Right atrium auricular region (tissue), 2 donors: ENCODE results near the gene OLFML2A. TPM values are rescaled to one million over a fixed set of nuclear protein-coding genes. Genes with fewer than 3 reads are reported as not detected.
A peak's percentile ranks its signal among the peaks of the same experiment; 100 is the strongest.
"Not testable (repeated sequence)": the region's sequence is repeated elsewhere in the genome, so short reads cannot be mapped to it uniquely, and the experiment has no call there.

Experiments
- DNase-seq: peaks from one replicate; pipeline ENCODE4 v3.0.0-alpha.2; 2019; ENCODE audit warnings: low spot score
- H3K27ac ChIP-seq, 2 donors: fragments of 200-600 bp; sonication (generic); 1 replicate in 1 of 2; 2 replicates in 1 of 2; pipeline ENCODE4 v1.5.1; 2016 to 2019
- H3K27me3 ChIP-seq, 2 donors: fragments of 200-600 bp; sonication (generic); one replicate each; pipeline versions ENCODE4 v1.5.1 to v1.6.0; 2017 to 2019
- H3K36me3 ChIP-seq: fragments of 200-600 bp; sonication (generic); one replicate; pipeline ENCODE4 v1.5.1; 2016
- H3K4me1 ChIP-seq, 2 donors: fragments of 200-600 bp; sonication (generic); one replicate each; pipeline versions ENCODE4 v1.5.1 to v1.6.0; 2017 to 2019
- H3K4me3 ChIP-seq, 2 donors: fragments of 200-600 bp; sonication (generic); 1 replicate in 1 of 2; 2 replicates in 1 of 2; pipeline ENCODE4 v1.5.1; 2017 to 2019; ENCODE audit warnings: mild to moderate bottlenecking in 1 of 2, moderate library complexity in 1 of 2
- H3K9me3 ChIP-seq, 2 donors: fragments of 200-600 bp; sonication (generic); one replicate each; pipeline ENCODE4 v1.5.1; 2019
- CTCF ChIP-seq, 2 donors: fragments of 200-600 bp; sonication (generic); IDR thresholded peaks; one replicate each; pipeline ENCODE4 v1.5.1; 2019; ENCODE audit warnings: antibody characterized with exemption in 2 of 2
- total RNA-seq, 2 donors: library from RNA; depleted of rRNA; stranded (reverse); fragments of >200 nt; gene quantifications; one replicate each; pipeline ENCODE4 v1.1.0, GENCODE V29; 2016

Gene OLFML2A
- total RNA-seq, 2 donors from 2014 or later: 41.2 to 53.2 TPM

GRCh38 chr9:124840300-124840833, 63.4 kb downstream of the OLFML2A start:
- Histone ChIP-seq H3K4me1 (peaks cover 2 to 16% of the 10 kb centered on the region in 2 donors), H3K9me3 (no peaks in the 10 kb centered on the region), H3K27me3 (no peaks in the 10 kb centered on the region), H3K27ac (no peak overlapping the region), H3K4me3 (no peak overlapping the region), H3K36me3 (no peaks in the 10 kb centered on the region)
- DNase-seq: no peak
- TF ChIP-seq CTCF (IDR thresholded peaks at IDR 0.05): peak in 1 of 2 donors; percentile 38

- Histone ChIP-seq H3K36me3 (no peaks in the 10 kb centered on the region), H3K27me3 (no peaks in the 10 kb centered on the region), H3K4me1 (peaks cover 0 to 7% of the 10 kb centered on the region in 2 donors), H3K9me3 (no peaks in the 10 kb centered on the region), H3K27ac (peak overlapping the region in 1 of 2 donors; percentile 29), H3K4me3 (no peak overlapping the region)
- TF ChIP-seq CTCF (IDR thresholded peaks at IDR 0.05): no peak
- no peak for DNase-seq
These were observed 64.3 kb downstream of the OLFML2A start for GRCh38 chr9:124841075-124841821.

- TF ChIP-seq CTCF (IDR thresholded peaks at IDR 0.05): no peak
- Histone ChIP-seq H3K36me3 (no peaks in the 10 kb centered on the region), H3K27me3 (no peaks in the 10 kb centered on the region), H3K4me3 (no peak overlapping the region), H3K27ac (no peak overlapping the region), H3K9me3 (no peaks in the 10 kb centered on the region), H3K4me1 (peaks cover 0 to 6% of the 10 kb centered on the region in 2 donors)
- no peak for DNase-seq
These were observed 66.6 kb downstream of the OLFML2A start for GRCh38 chr9:124843456-124844034.

GRCh38 chr9:124844291-124844690, 67.4 kb downstream of the OLFML2A start:
- Histone ChIP-seq H3K4me1 (peaks cover 0 to 6% of the 10 kb centered on the region in 2 donors), H3K27me3 (no peaks in the 10 kb centered on the region), H3K9me3 (no peaks in the 10 kb centered on the region), H3K4me3 (no peak overlapping the region), H3K27ac (no peak overlapping the region), H3K36me3 (no peaks in the 10 kb centered on the region)
- TF ChIP-seq CTCF (IDR thresholded peaks at IDR 0.05): no peak
- no peak for DNase-seq

- not testable (repeated sequence) for H3K9me3 ChIP-seq, H3K36me3 ChIP-seq, H3K27me3 ChIP-seq, H3K4me3 ChIP-seq, H3K4me1 ChIP-seq, DNase-seq, H3K27ac ChIP-seq
These were observed 69.5 kb downstream of the OLFML2A start for GRCh38 chr9:124846467-124846866.

- Histone ChIP-seq H3K4me3 (no peak overlapping the region), H3K4me1 (peaks cover 0 to 6% of the 10 kb centered on the region in 2 donors), H3K27me3 (no peaks in the 10 kb centered on the region), H3K27ac (no peak overlapping the region), H3K9me3 (no peaks in the 10 kb centered on the region), H3K36me3 (no peaks in the 10 kb centered on the region)
- no peak for DNase-seq
- no peak for TF ChIP-seq CTCF (IDR thresholded peaks at IDR 0.05)
These were observed 70.0 kb downstream of the OLFML2A start for GRCh38 chr9:124846969-124847368.
